H1 (cell line): ENCODE data around the gene BZW1. TPM values are rescaled to one million over a fixed set of nuclear protein-coding genes. Genes with fewer than 3 reads are reported as not detected.
A peak's percentile ranks its signal among the peaks of the same experiment; 100 is the strongest.

Experiments
- CTCF ChIA-PET: fragments of 300-600 bp; sonication (Branson Sonifier 250); formaldehyde crosslinking; loops from one replicate; lab custom pipeline; 2021; ENCODE audit not compliant: partially characterized antibody; lab: Charles Lee
- POLR2A ChIA-PET: fragments of 300-600 bp; sonication (Branson Sonifier 250); formaldehyde crosslinking; loops from one replicate; lab custom pipeline; 2021; ENCODE audit warnings: inconsistent platforms; ENCODE audit not compliant: partially characterized antibody; lab: Charles Lee
- DNase-seq, 2 experiments: peaks; one replicate each; pipeline versions ENCODE4 v3.0.0 to v3.0.0-alpha.2; 2010 to 2022; ENCODE audit warnings: low spot score in 2 of 2, low read depth in 1 of 2, mixed read lengths in 1 of 2
- FAIRE-seq: peaks from 2 replicates; lab custom pipeline; 2011; peaks lifted over from hg19 to GRCh38; lab: Jason Lieb, UNC
- H2AFZ ChIP-seq: 2 replicates; pipeline ENCODE4 v1.8.1; 2012; ENCODE audit warnings: low read length, inconsistent platforms
- H2AK5ac ChIP-seq: 2 replicates; pipeline ENCODE4 v1.6.1; 2013; ENCODE audit warnings: low read depth, low read length
- H2BK120ac ChIP-seq: replicated peaks from 2 replicates; pipeline ENCODE3; 2013; ENCODE audit warnings: low read depth, low read length, inconsistent platforms
- H2BK12ac ChIP-seq: 2 replicates; pipeline ENCODE4 v1.6.1; 2013; ENCODE audit warnings: low read depth, low read length
- H2BK15ac ChIP-seq: 2 replicates; pipeline ENCODE4 v1.6.1; 2013; ENCODE audit warnings: low read length
- H2BK20ac ChIP-seq: 2 replicates; pipeline ENCODE4 v1.6.1; 2013; ENCODE audit warnings: low read length
- H2BK5ac ChIP-seq: 2 replicates; pipeline ENCODE4 v1.6.1; 2013; ENCODE audit warnings: low read depth, low read length
- H3K14ac ChIP-seq: 2 replicates; pipeline ENCODE4 v1.6.1; 2013; ENCODE audit warnings: inconsistent platforms; ENCODE audit not compliant: insufficient read length
- H3K18ac ChIP-seq: 2 replicates; pipeline ENCODE4 v1.6.1; 2013; ENCODE audit warnings: low read length; ENCODE audit errors: extremely low read depth
- H3K23ac ChIP-seq: 2 replicates; pipeline ENCODE4 v1.6.1; 2013; ENCODE audit warnings: inconsistent platforms; ENCODE audit not compliant: insufficient read length
- H3K23me2 ChIP-seq: 2 replicates; pipeline ENCODE4 v1.6.1; 2013; ENCODE audit warnings: low read depth, low read length
- H3K27ac ChIP-seq: 2 replicates; pipeline ENCODE4 v1.6.1; 2011; ENCODE audit warnings: low read depth, low read length, inconsistent platforms
- H3K27me3 ChIP-seq, 4 experiments: replicated peaks in 1 of 4; 1 replicate in 1 of 4; 2 replicates in 3 of 4; pipeline versions ENCODE4 v1.6.1 to v1.8.1; 2011 to 2013; ENCODE audit warnings: low read length in 3 of 4, mild to moderate bottlenecking in 3 of 4, inconsistent platforms in 2 of 4, mixed read lengths in 2 of 4, moderate library complexity in 1 of 4; ENCODE audit not compliant: control insufficient read depth in 3 of 4, insufficient read depth in 3 of 4; ENCODE audit errors: extremely low read depth in 1 of 4
- H3K36me3 ChIP-seq, 4 experiments: 2 replicates each; pipeline versions ENCODE4 v1.6.1 to v1.8.1; 2011 to 2013; ENCODE audit warnings: mild to moderate bottlenecking in 4 of 4, low read length in 3 of 4, moderate library complexity in 2 of 4, control low read depth in 1 of 4, inconsistent platforms in 1 of 4; ENCODE audit not compliant: insufficient read depth in 4 of 4, control insufficient read depth in 2 of 4
- H3K4ac ChIP-seq: replicated peaks from 2 replicates; pipeline ENCODE3; 2013; ENCODE audit warnings: low read length, low read depth, mixed read lengths, inconsistent platforms; ENCODE audit not compliant: insufficient read length
- H3K4me1 ChIP-seq, 4 experiments: replicated peaks in 1 of 4; 1 replicate in 1 of 4; 2 replicates in 3 of 4; pipeline versions ENCODE4 v1.6.1 to v1.8.1; 2011 to 2013; ENCODE audit warnings: low read length in 3 of 4, inconsistent platforms in 2 of 4, mixed read lengths in 1 of 4; ENCODE audit not compliant: insufficient read depth in 4 of 4, control insufficient read depth in 3 of 4
- H3K4me2 ChIP-seq, 2 experiments: 2 replicates each; pipeline versions ENCODE4 v1.6.1 to v1.8.1; 2011 to 2013; ENCODE audit warnings: low read depth in 2 of 2, low read length in 2 of 2, control low read depth in 1 of 2, inconsistent platforms in 1 of 2, mild to moderate bottlenecking in 1 of 2; ENCODE audit not compliant: insufficient read depth in 1 of 2
- H3K4me3 ChIP-seq, 4 experiments: fragments of 200-600, 300-600 bp in 1 of 4; sonication (generic), shearing (Covaris generic), sonication (Bioruptor Twin) in 1 of 4; 2 replicates each; pipeline versions ENCODE4 v1.5.1 to v1.8.1; 2011 to 2016; ENCODE audit warnings: low read length in 4 of 4, low read depth in 3 of 4, control low read depth in 2 of 4, inconsistent platforms in 2 of 4, mild to moderate bottlenecking in 2 of 4, mixed read lengths in 1 of 4, moderate library complexity in 1 of 4; ENCODE audit not compliant: insufficient read depth in 2 of 4; ENCODE audit errors: extremely low read depth in 1 of 4
- H3K56ac ChIP-seq: replicated peaks from 2 replicates; pipeline ENCODE3; 2013; ENCODE audit warnings: low read depth, mild to moderate bottlenecking, mixed read lengths, low read length, inconsistent platforms; ENCODE audit not compliant: insufficient read length
- H3K79me1 ChIP-seq: 2 replicates; pipeline ENCODE4 v1.6.1; 2013; ENCODE audit warnings: low read depth, low read length, control low read depth
- H3K79me2 ChIP-seq, 2 experiments: 2 replicates each; pipeline versions ENCODE4 v1.6.1 to v1.8.1; 2012 to 2013; ENCODE audit warnings: low read length in 2 of 2, mild to moderate bottlenecking in 2 of 2, inconsistent platforms in 1 of 2; ENCODE audit not compliant: insufficient read depth in 2 of 2, control insufficient read depth in 1 of 2
- H3K9ac ChIP-seq, 4 experiments: replicated peaks in 1 of 4; 1 replicate in 1 of 4; 2 replicates in 3 of 4; pipeline versions ENCODE4 v1.6.1 to v1.8.1; 2011 to 2013; ENCODE audit warnings: low read depth in 3 of 4, low read length in 3 of 4, control low read depth in 2 of 4, mild to moderate bottlenecking in 2 of 4, moderate library complexity in 2 of 4, inconsistent platforms in 1 of 4; ENCODE audit errors: extremely low read depth in 1 of 4
- H3K9me3 ChIP-seq, 2 experiments: 2 replicates each; pipeline versions ENCODE4 v1.6.1 to v1.8.1; 2012 to 2013; ENCODE audit warnings: mild to moderate bottlenecking in 2 of 2, moderate library complexity in 2 of 2, control low read depth in 1 of 2, inconsistent platforms in 1 of 2, low read depth in 1 of 2, low read length in 1 of 2, mixed read lengths in 1 of 2; ENCODE audit not compliant: insufficient read depth in 2 of 2
- H4K20me1 ChIP-seq, 2 experiments: replicated peaks in 1 of 2; 2 replicates each; pipeline versions ENCODE3 to v1.8.1; 2011 to 2013; ENCODE audit warnings: inconsistent platforms in 2 of 2, low read length in 2 of 2, mild to moderate bottlenecking in 1 of 2; ENCODE audit not compliant: insufficient read depth in 2 of 2, control insufficient read depth in 1 of 2
- H4K5ac ChIP-seq: 2 replicates; pipeline ENCODE4 v1.6.1; 2013; ENCODE audit warnings: low read length, low read depth, mixed read lengths, inconsistent platforms; ENCODE audit not compliant: insufficient read length
- H4K8ac ChIP-seq: 2 replicates; pipeline ENCODE4 v1.8.0; 2013; ENCODE audit warnings: mild to moderate bottlenecking, moderate library complexity, low read length, inconsistent platforms; ENCODE audit not compliant: insufficient read depth; ENCODE audit errors: extremely low read depth
- H4K91ac ChIP-seq: replicated peaks from 2 replicates; pipeline ENCODE3; 2013; ENCODE audit warnings: low read length, mixed read lengths, inconsistent platforms; ENCODE audit not compliant: insufficient read length
- BACH1 ChIP-seq: IDR thresholded peaks from 2 replicates; pipeline ENCODE4 v1.6.1; 2012; ENCODE audit warnings: low read length, improper control_type of control experiment
- TAF1 ChIP-seq: IDR thresholded peaks from 2 replicates; pipeline ENCODE4 v1.6.1; 2011; ENCODE audit warnings: mild to moderate bottlenecking, low read depth, low read length
- WGBS, 2 experiments: shearing (Covaris generic) in 1 of 2; methylation state at CpG; one replicate each; pipeline versions ENCODE4 v1.1.6 to v1.1.7; 2013 to 2015; ENCODE audit warnings: low lambda C conversion rate in 2 of 2, mixed read lengths in 2 of 2, inconsistent platforms in 1 of 2, low coverage in 1 of 2, missing lambda C conversion rate in 1 of 2; ENCODE audit not compliant: insufficient replicate concordance in 2 of 2, insufficient coverage in 1 of 2, insufficient read length in 1 of 2; ENCODE audit errors: extremely low coverage in 1 of 2, missing lambda C conversion rate in 1 of 2; 5-methylcytosine and 5-hydroxymethylcytosine counted together
- polyA plus RNA-seq, 7 experiments: library from polyadenylated mRNA; depleted of rRNA in 3 of 7; stranded (reverse) in 5 of 7; unstranded in 2 of 7; fragments of >200 nt in 5 of 7; fragments of 200-250 nt in 2 of 7; gene quantifications; 1 replicate in 5 of 7; 2 replicates in 1 of 7; 4 replicates in 1 of 7; pipeline versions ENCODE4 v1.2.1 to v1.2.3, GENCODE V29; 2011 to 2013; ENCODE audit warnings: missing spikeins in 2 of 7, mixed read lengths in 2 of 7
- total RNA-seq: library from RNA; stranded (reverse); fragmentation: NEBNext Ultra II Directional; extraction: Animal tissue kit (Norgen Biotek cat#: 25700); gene quantifications from 2 replicates; pipeline ENCODE4 v1.2.1, GENCODE V29; 2021

Gene BZW1
- total and polyA plus RNA-seq, 2 of the 8 experiments (the other 6 are each of a cell fraction or from before 2014, with no cell fraction given): 152 to 335 TPM

DNA sequence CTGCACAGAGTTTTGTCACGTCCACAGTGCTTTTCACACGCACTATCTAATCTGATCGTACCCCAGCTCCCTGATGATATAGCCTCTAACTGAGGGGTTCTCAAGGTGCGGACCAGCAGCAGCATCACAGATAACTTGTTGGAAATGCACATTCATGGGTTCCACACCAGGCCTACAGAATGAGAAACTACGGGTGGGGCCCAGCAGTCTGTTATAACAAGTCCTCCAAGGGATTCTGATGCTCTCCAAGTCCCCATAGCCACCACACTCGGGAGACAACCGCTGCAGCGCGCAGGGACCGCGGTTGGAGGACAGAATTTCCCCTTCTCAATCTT, 745 bp upstream of the BZW1 start:
- CTCF ChIA-PET: interaction anchor here (0.7 to 1.5 kb wide), 4 partner anchors 14 to 113 kb away, joined by 3 to 4 read pairs (median 3); no protein-coding TSS in a partner anchor
- H2AFZ ChIP-seq: peak overlapping the region; percentile 95

More for the DNA sequence above, 745 bp upstream of the BZW1 start:
- Histone ChIP-seq H4K20me1 (peaks cover 8 to 18% of the 10 kb centered on the region in 2 experiments), H3K56ac (peak overlapping the region; percentile 34), H3K4ac (no peak overlapping the region), H3K79me1 (no peaks in the 10 kb centered on the region), H3K4me2 (peak overlapping the region; percentile 53 to 67), H3K27me3 (no peaks in the 10 kb centered on the region), H2AK5ac (no peak overlapping the region), H3K14ac (no peak overlapping the region), H4K5ac (peak overlapping the region; percentile 24), H3K23ac (no peak overlapping the region), H2BK120ac (no peak overlapping the region), H3K18ac (no peak overlapping the region), H3K27ac (no peak overlapping the region; the same call in 1 of the 2 replicates), H3K23me2 (peaks cover 9% of the 10 kb centered on the region), H3K4me3 (peak overlapping the region; percentile 23 to 99 (median 91)), H3K36me3 (peaks cover 18 to 28% (median 23%) of the 10 kb centered on the region in 4 experiments), H3K79me2 (peaks cover 17 to 42% of the 10 kb centered on the region in 2 experiments), H3K9ac (peak overlapping the region in 2 of 4 experiments; percentile 40 to 45; a peak in 4 of 7 replicates), H2BK12ac (no peak overlapping the region), H4K91ac (peak overlapping the region; percentile 75), H3K4me1 (peaks cover 2 to 9% (median 5%) of the 10 kb centered on the region in 4 experiments; a peak in 6 of 7 replicates), H4K8ac (peak overlapping the region; percentile 4; the same call in 1 of the 2 replicates), H2BK15ac (no peak overlapping the region; the same call in 1 of the 2 replicates), H3K9me3 (no peaks in the 10 kb centered on the region), H2BK20ac (no peak overlapping the region), H2BK5ac (no peak overlapping the region)
- 20% methylated on average over 11 of the region's 11 CpGs; no CpG with 5 or more reads in 1 of the 2 experiments for WGBS, 2 experiments
- 0 out of 2 replicates have a peak, but pooled peaks have one; percentile 24 for TF ChIP-seq TAF1
- no peak for TF ChIP-seq BACH1
- POLR2A ChIA-PET: interaction anchor here (0.9 to 1.6 kb wide), 10 partner anchors 8 to 98 kb away, joined by 3 to 9 read pairs (median 4); partner anchors contain the start of gene CLK1
- FAIRE-seq: no peak
- no peak for DNase-seq
